HepG2 (cell line): ENCODE measurements around the gene ABCC10. TPM values are rescaled to one million over a fixed set of nuclear protein-coding genes. Genes with fewer than 3 reads are reported as not detected.
A peak's percentile ranks its signal among the peaks of the same experiment; 100 is the strongest.

Experiments
- FOXA3 ChIP-seq: IDR thresholded peaks from 2 replicates; pipeline ENCODE4 v1.6.1; 2016; ENCODE audit warnings: missing genetic modification reagents, missing compliant biosample characterization
- FOXK2 ChIP-seq: fragments of 450-650 bp; IDR thresholded peaks from 2 replicates; pipeline ENCODE4 v1.6.1; 2016
- HIC2 ChIP-seq: sonication (generic); formaldehyde crosslinking; IDR thresholded peaks from 2 replicates; pipeline ENCODE4 v1.9.0; 2022; ENCODE audit warnings: low read depth, missing genetic modification reagents
- MXD4 ChIP-seq: IDR thresholded peaks from 2 replicates; pipeline ENCODE4 v1.6.1; 2016; ENCODE audit warnings: mild to moderate bottlenecking, missing biosample characterization, missing genetic modification reagents
- SOX5 ChIP-seq: IDR thresholded peaks from 2 replicates; pipeline ENCODE4 v1.6.1; 2016; ENCODE audit warnings: borderline replicate concordance
- SPEN ChIP-seq: sonication (generic); formaldehyde crosslinking; IDR thresholded peaks from 2 replicates; pipeline ENCODE4 v1.5.1; 2020; ENCODE audit warnings: low read depth, mild to moderate bottlenecking, missing genetic modification reagents
- ZHX2 ChIP-seq, 2 experiments: sonication (generic) in 1 of 2; formaldehyde crosslinking in 1 of 2; IDR thresholded peaks; 2 replicates each; pipeline versions ENCODE4 v1.6.1 to v1.9.0; 2014 to 2022; ENCODE audit warnings: antibody characterized with exemption in 1 of 2, borderline replicate concordance in 1 of 2, inconsistent platforms in 1 of 2, low read depth in 1 of 2, missing genetic modification reagents in 1 of 2
- ZNF101 ChIP-seq: sonication (generic); formaldehyde crosslinking; IDR thresholded peaks from 2 replicates; pipeline ENCODE4 v1.4.0; 2020; ENCODE audit warnings: mild to moderate bottlenecking, low read depth, missing genetic modification reagents, borderline replicate concordance
- ZNF431 ChIP-seq: sonication (generic); formaldehyde crosslinking; IDR thresholded peaks from 2 replicates; pipeline ENCODE4 v1.9.0; 2022; ENCODE audit warnings: missing genetic modification reagents, low read depth, mild to moderate bottlenecking, borderline replicate concordance
- ZNF468 ChIP-seq: sonication (generic); formaldehyde crosslinking; IDR thresholded peaks from 2 replicates; pipeline ENCODE4 v1.8.0; 2022; ENCODE audit warnings: mild to moderate bottlenecking, moderate library complexity, missing genetic modification reagents
- ZNF598 ChIP-seq: sonication (generic); formaldehyde crosslinking; IDR thresholded peaks from 2 replicates; pipeline ENCODE4 v1.5.1; 2020; ENCODE audit warnings: mild to moderate bottlenecking, missing genetic modification reagents, borderline replicate concordance
- polyA plus RNA-seq, 8 experiments: library from polyadenylated mRNA; depleted of rRNA in 3 of 8; stranded (reverse) in 7 of 8; unstranded in 1 of 8; fragments of >200 nt; fragmentation: Illumina TruSeq in 4 of 8; extraction: Trizol in 4 of 8; gene quantifications; 2 replicates each; pipeline versions ENCODE4 v1.2.1 to v1.2.3, GENCODE V29; 2011 to 2016; ENCODE audit warnings: low read depth in 4 of 8, missing spikeins in 1 of 8, mixed read lengths in 1 of 8; ENCODE audit not compliant: insufficient read depth in 1 of 8
- total RNA-seq, 5 experiments: library from RNA; depleted of rRNA; stranded (reverse); fragments of >200 nt; fragmentation: Illumina TruSeq; extraction: Trizol; gene quantifications; 2 replicates each; pipeline ENCODE4 v1.2.3, GENCODE V29; 2016; ENCODE audit warnings: low read depth in 1 of 5
- TF ChIP-seq, protein P1 (sequence below): sonication (generic); formaldehyde crosslinking; IDR thresholded peaks from 2 replicates; pipeline ENCODE4 v1.4.0; 2020; ENCODE audit warnings: missing genetic modification reagents
- TF ChIP-seq, protein P2 (sequence below): sonication (generic); formaldehyde crosslinking; IDR thresholded peaks from 2 replicates; pipeline ENCODE4 v1.5.0; 2020; ENCODE audit warnings: missing genetic modification reagents
- TF ChIP-seq, protein P3 (sequence below): sonication (generic); formaldehyde crosslinking; IDR thresholded peaks from 2 replicates; pipeline ENCODE4 v1.4.0; 2020; ENCODE audit warnings: missing genetic modification reagents, borderline replicate concordance

ABCC10 gene
- total and polyA plus RNA-seq, 2 of the 13 experiments (the other 11 are each of a cell fraction or from before 2014, with no cell fraction given) = 16.0 to 24.3 TPM

DNA sequence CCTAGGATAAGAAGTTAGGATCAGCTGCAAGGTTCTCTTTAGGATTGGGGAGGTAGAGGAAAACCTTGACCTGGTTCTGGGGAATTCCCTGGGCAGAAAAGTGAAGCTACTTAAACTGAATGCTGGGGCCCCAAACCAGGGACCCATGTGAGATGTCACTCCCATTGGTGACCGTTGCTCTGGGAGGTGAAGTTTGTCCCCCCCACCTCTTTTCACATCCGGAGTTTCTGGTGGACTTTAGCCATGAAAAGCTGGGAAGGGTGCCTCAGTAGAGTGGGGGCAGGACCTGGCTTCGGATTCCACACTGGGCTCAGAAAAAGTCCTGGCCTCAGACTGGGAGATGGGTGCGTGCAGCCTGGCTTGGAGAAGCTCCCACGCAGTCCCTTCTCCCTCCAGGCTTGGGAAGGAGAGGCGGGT lies 63.2 kb downstream of the ABCC10 start (continued):
- no peak for TF ChIP-seq ZNF101 (CRISPR knock-in tag)
- TF ChIP-seq ZNF468 (CRISPR knock-in tag) = no peak
- TF ChIP-seq ZNF431 (CRISPR knock-in tag) = no peak
- no peak for TF ChIP-seq FOXK2
- TF ChIP-seq ZNF598 = no peak
- peak; percentile 63 for TF ChIP-seq FOXA3 (CRISPR knock-in tag)
- TF ChIP-seq MXD4 (CRISPR knock-in tag) = no peak
- peak; percentile 65; the same call in 1 of the 2 replicates for TF ChIP-seq ZHX2 (IDR thresholded peaks at IDR 0.05; ENCODE audit: low read depth)
- TF ChIP-seq ZHX2 (CRISPR knock-in tag; IDR thresholded peaks at IDR 0.05; ENCODE audit: borderline replicate concordance) = 0 out of 2 replicates have a peak, but pooled peaks have one; percentile 35
- peak; percentile 80; the same call in 1 of the 2 replicates for TF ChIP-seq SOX5 (CRISPR knock-in tag)
- no peak for TF ChIP-seq SPEN (CRISPR knock-in tag)
- TF ChIP-seq, protein P1, sequence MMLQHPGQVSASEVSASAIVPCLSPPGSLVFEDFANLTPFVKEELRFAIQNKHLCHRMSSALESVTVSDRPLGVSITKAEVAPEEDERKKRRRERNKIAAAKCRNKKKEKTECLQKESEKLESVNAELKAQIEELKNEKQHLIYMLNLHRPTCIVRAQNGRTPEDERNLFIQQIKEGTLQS (CRISPR knock-in tag) = no peak
- TF ChIP-seq, protein P2, sequence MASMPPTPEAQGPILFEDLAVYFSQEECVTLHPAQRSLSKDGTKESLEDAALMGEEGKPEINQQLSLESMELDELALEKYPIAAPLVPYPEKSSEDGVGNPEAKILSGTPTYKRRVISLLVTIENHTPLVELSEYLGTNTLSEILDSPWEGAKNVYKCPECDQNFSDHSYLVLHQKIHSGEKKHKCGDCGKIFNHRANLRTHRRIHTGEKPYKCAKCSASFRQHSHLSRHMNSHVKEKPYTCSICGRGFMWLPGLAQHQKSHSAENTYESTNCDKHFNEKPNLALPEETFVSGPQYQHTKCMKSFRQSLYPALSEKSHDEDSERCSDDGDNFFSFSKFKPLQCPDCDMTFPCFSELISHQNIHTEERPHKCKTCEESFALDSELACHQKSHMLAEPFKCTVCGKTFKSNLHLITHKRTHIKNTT (CRISPR knock-in tag) = no peak
- no peak for TF ChIP-seq HIC2
- TF ChIP-seq, protein P3, sequence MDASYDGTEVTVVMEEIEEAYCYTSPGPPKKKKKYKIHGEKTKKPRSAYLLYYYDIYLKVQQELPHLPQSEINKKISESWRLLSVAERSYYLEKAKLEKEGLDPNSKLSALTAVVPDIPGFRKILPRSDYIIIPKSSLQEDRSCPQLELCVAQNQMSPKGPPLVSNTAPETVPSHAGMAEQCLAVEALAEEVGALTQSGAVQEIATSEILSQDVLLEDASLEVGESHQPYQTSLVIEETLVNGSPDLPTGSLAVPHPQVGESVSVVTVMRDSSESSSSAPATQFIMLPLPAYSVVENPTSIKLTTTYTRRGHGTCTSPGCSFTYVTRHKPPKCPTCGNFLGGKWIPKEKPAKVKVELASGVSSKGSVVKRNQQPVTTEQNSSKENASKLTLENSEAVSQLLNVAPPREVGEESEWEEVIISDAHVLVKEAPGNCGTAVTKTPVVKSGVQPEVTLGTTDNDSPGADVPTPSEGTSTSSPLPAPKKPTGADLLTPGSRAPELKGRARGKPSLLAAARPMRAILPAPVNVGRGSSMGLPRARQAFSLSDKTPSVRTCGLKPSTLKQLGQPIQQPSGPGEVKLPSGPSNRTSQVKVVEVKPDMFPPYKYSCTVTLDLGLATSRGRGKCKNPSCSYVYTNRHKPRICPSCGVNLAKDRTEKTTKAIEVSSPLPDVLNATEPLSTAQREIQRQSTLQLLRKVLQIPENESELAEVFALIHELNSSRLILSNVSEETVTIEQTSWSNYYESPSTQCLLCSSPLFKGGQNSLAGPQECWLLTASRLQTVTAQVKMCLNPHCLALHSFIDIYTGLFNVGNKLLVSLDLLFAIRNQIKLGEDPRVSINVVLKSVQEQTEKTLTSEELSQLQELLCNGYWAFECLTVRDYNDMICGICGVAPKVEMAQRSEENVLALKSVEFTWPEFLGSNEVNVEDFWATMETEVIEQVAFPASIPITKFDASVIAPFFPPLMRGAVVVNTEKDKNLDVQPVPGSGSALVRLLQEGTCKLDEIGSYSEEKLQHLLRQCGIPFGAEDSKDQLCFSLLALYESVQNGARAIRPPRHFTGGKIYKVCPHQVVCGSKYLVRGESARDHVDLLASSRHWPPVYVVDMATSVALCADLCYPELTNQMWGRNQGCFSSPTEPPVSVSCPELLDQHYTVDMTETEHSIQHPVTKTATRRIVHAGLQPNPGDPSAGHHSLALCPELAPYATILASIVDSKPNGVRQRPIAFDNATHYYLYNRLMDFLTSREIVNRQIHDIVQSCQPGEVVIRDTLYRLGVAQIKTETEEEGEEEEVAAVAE = no peak
